Measurements from ENCODE around the gene MEF2A.

GRCh38 chr15:99719096-99719541 is 153.3 kb downstream of the MEF2A start:
- TF ChIP-seq POLR2AphosphoS5 (IDR thresholded peaks at IDR 0.05; ENCODE audit: low read depth, low read length) (no peak), EZH2 (IDR thresholded peaks at IDR 0.05) (no peak), RAD21 (IDR thresholded peaks at IDR 0.05; ENCODE audit: low read depth) (no peak), SIN3A (IDR thresholded peaks at IDR 0.05; ENCODE audit: low read depth) (no peak), EGR1 (IDR thresholded peaks at IDR 0.05; ENCODE audit: low read depth) (no peak), YY1 (IDR thresholded peaks at IDR 0.05; ENCODE audit: extremely low read depth, insufficient replicate concordance, low read depth, low read length) (no peak), ZFX (IDR thresholded peaks at IDR 0.05) (no peak), CEBPB (IDR thresholded peaks at IDR 0.05; ENCODE audit: low read depth) (no peak)
- TF ChIP-seq, protein P1, sequence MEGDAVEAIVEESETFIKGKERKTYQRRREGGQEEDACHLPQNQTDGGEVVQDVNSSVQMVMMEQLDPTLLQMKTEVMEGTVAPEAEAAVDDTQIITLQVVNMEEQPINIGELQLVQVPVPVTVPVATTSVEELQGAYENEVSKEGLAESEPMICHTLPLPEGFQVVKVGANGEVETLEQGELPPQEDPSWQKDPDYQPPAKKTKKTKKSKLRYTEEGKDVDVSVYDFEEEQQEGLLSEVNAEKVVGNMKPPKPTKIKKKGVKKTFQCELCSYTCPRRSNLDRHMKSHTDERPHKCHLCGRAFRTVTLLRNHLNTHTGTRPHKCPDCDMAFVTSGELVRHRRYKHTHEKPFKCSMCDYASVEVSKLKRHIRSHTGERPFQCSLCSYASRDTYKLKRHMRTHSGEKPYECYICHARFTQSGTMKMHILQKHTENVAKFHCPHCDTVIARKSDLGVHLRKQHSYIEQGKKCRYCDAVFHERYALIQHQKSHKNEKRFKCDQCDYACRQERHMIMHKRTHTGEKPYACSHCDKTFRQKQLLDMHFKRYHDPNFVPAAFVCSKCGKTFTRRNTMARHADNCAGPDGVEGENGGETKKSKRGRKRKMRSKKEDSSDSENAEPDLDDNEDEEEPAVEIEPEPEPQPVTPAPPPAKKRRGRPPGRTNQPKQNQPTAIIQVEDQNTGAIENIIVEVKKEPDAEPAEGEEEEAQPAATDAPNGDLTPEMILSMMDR (IDR thresholded peaks at IDR 0.05 in 2 of 3, conservative IDR thresholded peaks at IDR 0.05 in 1 of 3; ENCODE audit: borderline replicate concordance in 1 of 3, insufficient read depth in 1 of 3, low read depth in 2 of 3, low read length in 2 of 3), result no peak
